ENCODE data around the gene KIF2B. TPM values are rescaled to one million over a fixed set of nuclear protein-coding genes. Genes with fewer than 3 reads are reported as not detected.
"Not testable (repeated sequence)": the region's sequence is repeated elsewhere in the genome, so short reads cannot be mapped to it uniquely, and the experiment has no call there.

Gene KIF2B
- not detected in 2 replicates for total RNA-seq

GRCh38 chr17:53822764-53823163 is at the start of gene KIF2B:
Gene KIF2B, plus strand, starts transcription at chr17:53822927. Its CDS starts 107 bp downstream, at chr17:53823034.
- DNase-seq: no peak

GRCh38 chr17:53780320-53780719 is 42.4 kb upstream of the KIF2B start:
- DNase-seq: no peak

- DNase-seq: no peak
Measured at GRCh38 chr17:53791551-53791950, 31.2 kb upstream of the KIF2B start.

GRCh38 chr17:53792451-53792850 is 30.3 kb upstream of the KIF2B start:
- no peak for DNase-seq

- DNase-seq: no peak
Measured at GRCh38 chr17:53792997-53793396, 29.7 kb upstream of the KIF2B start.

GRCh38 chr17:53794875-53795274 is 27.9 kb upstream of the KIF2B start:
- DNase-seq: no peak

- DNase-seq: no peak
Measured at GRCh38 chr17:53796642-53797041, 26.1 kb upstream of the KIF2B start.

- no peak for DNase-seq
Measured at GRCh38 chr17:53797501-53797900, 25.2 kb upstream of the KIF2B start.

GRCh38 chr17:53804437-53804836 is 18.3 kb upstream of the KIF2B start:
- no peak for DNase-seq

- DNase-seq: no peak
Measured at GRCh38 chr17:53806473-53806872, 16.3 kb upstream of the KIF2B start.

GRCh38 chr17:53807286-53807685 is 15.4 kb upstream of the KIF2B start:
- no peak for DNase-seq

GRCh38 chr17:53818271-53818670 is 4.5 kb upstream of the KIF2B start:
- no peak for DNase-seq

GRCh38 chr17:53818929-53819328 is 3.8 kb upstream of the KIF2B start:
- no peak for DNase-seq

GRCh38 chr17:53819956-53820355 is 2.8 kb upstream of the KIF2B start:
- no peak for DNase-seq

- DNase-seq: no peak
Measured at GRCh38 chr17:53823341-53824050, 769 bp downstream of the KIF2B start.

- DNase-seq: not testable (repeated sequence)
Measured at GRCh38 chr17:53834771-53835170, 12.0 kb downstream of the KIF2B start.

- no peak for DNase-seq
Measured at GRCh38 chr17:53837131-53837530, 14.4 kb downstream of the KIF2B start.

- no peak for DNase-seq
Measured at GRCh38 chr17:53844491-53845107, 21.9 kb downstream of the KIF2B start.

GRCh38 chr17:53871128-53871527 is 48.4 kb downstream of the KIF2B start:
- DNase-seq: not testable (repeated sequence)
